Breast epithelium (tissue), 4 donors: Measurements from ENCODE around the gene CAVIN3. TPM values are rescaled to one million over a fixed set of nuclear protein-coding genes. Genes with fewer than 3 reads are reported as not detected.

Experiments used
- DNase-seq, 2 donors: peaks; one replicate each; pipeline ENCODE4 v3.0.0-alpha.2; 2019; ENCODE audit warnings: low spot score in 2 of 2
- H3K27ac ChIP-seq, 2 donors: fragments of 200-600 bp; sonication (generic) in 1 of 2; one replicate each; pipeline ENCODE4 v1.5.1; 2016 to 2019; ENCODE audit warnings: mild to moderate bottlenecking in 1 of 2
- H3K27me3 ChIP-seq, 2 donors: fragments of 200-600 bp; sonication (generic) in 1 of 2; one replicate each; pipeline versions ENCODE4 v1.5.1 to v1.6.0; 2017 to 2019; ENCODE audit warnings: control low read depth in 1 of 2, mild to moderate bottlenecking in 1 of 2
- H3K36me3 ChIP-seq: fragments of 200-600 bp; one replicate; pipeline ENCODE4 v1.5.1; 2019
- H3K4me1 ChIP-seq, 2 donors: fragments of 200-600 bp; sonication (generic); one replicate each; pipeline ENCODE4 v1.5.1; 2016 to 2019; ENCODE audit warnings: control low read depth in 1 of 2
- H3K4me3 ChIP-seq, 3 donors: fragments of 200-600 bp; sonication (generic); 1 replicate in 2 of 3; 2 replicates in 1 of 3; pipeline ENCODE4 v1.5.1; 2016 to 2019; ENCODE audit warnings: mild to moderate bottlenecking in 3 of 3, moderate library complexity in 2 of 3
- H3K9me3 ChIP-seq, 2 donors: fragments of 200-600 bp; sonication (generic) in 1 of 2; one replicate each; pipeline ENCODE4 v1.5.1; 2016 to 2019; ENCODE audit warnings: control low read depth in 1 of 2
- POLR2A ChIP-seq: fragments of 450-650 bp; IDR thresholded peaks from one replicate; pipeline ENCODE4 v1.6.1; 2016; ENCODE audit warnings: antibody characterized with exemption, mild to moderate bottlenecking, moderate library complexity
- POLR2AphosphoS5 ChIP-seq, 3 donors: sonication (generic); formaldehyde crosslinking; IDR thresholded peaks; one replicate each; pipeline ENCODE4 v1.6.1; 2017; ENCODE audit warnings: antibody characterized with exemption in 3 of 3
- intact Hi-C: fragments of 100-400 bp; cut with DNase I; formaldehyde crosslinking; loops from one replicate; pipeline ENCODE4 v1.15.1; 2023; ENCODE audit warnings: low total_unique reads
- total RNA-seq, 3 donors: library from RNA; depleted of rRNA; stranded (reverse); fragments of >200 nt; gene quantifications; one replicate each; pipeline ENCODE4 v1.1.0, GENCODE V29; 2016
- TF ChIP-seq, protein P1 (sequence below), 3 donors: fragments of 450-650 bp; IDR thresholded peaks; one replicate each; pipeline ENCODE4 v1.5.1; 2016 to 2017; ENCODE audit warnings: antibody characterized with exemption in 3 of 3, mild to moderate bottlenecking in 3 of 3, moderate library complexity in 3 of 3

The CAVIN3 gene
- total RNA-seq, 3 donors from 2014 or later, result 53.1 to 130 (median 78.3) TPM

- H3K4me1 ChIP-seq, result no peaks in the 10 kb centered on the region
- no peaks in the 10 kb centered on the region for H3K36me3 ChIP-seq
- H3K9me3 ChIP-seq, result no peaks in the 10 kb centered on the region
- intact Hi-C loops, result no loop called here
- no peak for DNase-seq
- TF ChIP-seq POLR2A, result no peak
- TF ChIP-seq, protein P1, sequence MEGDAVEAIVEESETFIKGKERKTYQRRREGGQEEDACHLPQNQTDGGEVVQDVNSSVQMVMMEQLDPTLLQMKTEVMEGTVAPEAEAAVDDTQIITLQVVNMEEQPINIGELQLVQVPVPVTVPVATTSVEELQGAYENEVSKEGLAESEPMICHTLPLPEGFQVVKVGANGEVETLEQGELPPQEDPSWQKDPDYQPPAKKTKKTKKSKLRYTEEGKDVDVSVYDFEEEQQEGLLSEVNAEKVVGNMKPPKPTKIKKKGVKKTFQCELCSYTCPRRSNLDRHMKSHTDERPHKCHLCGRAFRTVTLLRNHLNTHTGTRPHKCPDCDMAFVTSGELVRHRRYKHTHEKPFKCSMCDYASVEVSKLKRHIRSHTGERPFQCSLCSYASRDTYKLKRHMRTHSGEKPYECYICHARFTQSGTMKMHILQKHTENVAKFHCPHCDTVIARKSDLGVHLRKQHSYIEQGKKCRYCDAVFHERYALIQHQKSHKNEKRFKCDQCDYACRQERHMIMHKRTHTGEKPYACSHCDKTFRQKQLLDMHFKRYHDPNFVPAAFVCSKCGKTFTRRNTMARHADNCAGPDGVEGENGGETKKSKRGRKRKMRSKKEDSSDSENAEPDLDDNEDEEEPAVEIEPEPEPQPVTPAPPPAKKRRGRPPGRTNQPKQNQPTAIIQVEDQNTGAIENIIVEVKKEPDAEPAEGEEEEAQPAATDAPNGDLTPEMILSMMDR (IDR thresholded peaks at IDR 0.05), result no peak
- TF ChIP-seq POLR2AphosphoS5 (IDR thresholded peaks at IDR 0.05), result no peak
- no peak overlapping the region for H3K4me3 ChIP-seq
- no peak overlapping the region for H3K27ac ChIP-seq
- H3K27me3 ChIP-seq, result no peaks in the 10 kb centered on the region
These were observed 31.6 kb upstream of the CAVIN3 start for GRCh38 chr11:6351782-6352382.

- no peaks in the 10 kb centered on the region for H3K9me3 ChIP-seq
- no peak overlapping the region for H3K4me3 ChIP-seq
- H3K4me1 ChIP-seq, result no peaks in the 10 kb centered on the region
- no peaks in the 10 kb centered on the region for H3K36me3 ChIP-seq
- no peak overlapping the region for H3K27ac ChIP-seq
- no peaks in the 10 kb centered on the region for H3K27me3 ChIP-seq
- TF ChIP-seq POLR2A (no peak), POLR2AphosphoS5 (IDR thresholded peaks at IDR 0.05) (no peak)
- TF ChIP-seq, protein P1 (IDR thresholded peaks at IDR 0.05), result no peak
- intact Hi-C loops, result no loop called here
- no peak for DNase-seq
These were observed 30.2 kb upstream of the CAVIN3 start for GRCh38 chr11:6350486-6350885.

GRCh38 chr11:6350043-6350442, 29.7 kb upstream of the CAVIN3 start:
- Histone ChIP-seq H3K4me3 (no peak overlapping the region), H3K36me3 (no peaks in the 10 kb centered on the region), H3K27me3 (no peaks in the 10 kb centered on the region), H3K27ac (no peak overlapping the region), H3K4me1 (no peaks in the 10 kb centered on the region), H3K9me3 (no peaks in the 10 kb centered on the region)
- DNase-seq, result no peak
- intact Hi-C loops, result no loop called here
- TF ChIP-seq POLR2AphosphoS5 (IDR thresholded peaks at IDR 0.05) (no peak), POLR2A (no peak)
- TF ChIP-seq, protein P1 (IDR thresholded peaks at IDR 0.05), result no peak

DNA sequence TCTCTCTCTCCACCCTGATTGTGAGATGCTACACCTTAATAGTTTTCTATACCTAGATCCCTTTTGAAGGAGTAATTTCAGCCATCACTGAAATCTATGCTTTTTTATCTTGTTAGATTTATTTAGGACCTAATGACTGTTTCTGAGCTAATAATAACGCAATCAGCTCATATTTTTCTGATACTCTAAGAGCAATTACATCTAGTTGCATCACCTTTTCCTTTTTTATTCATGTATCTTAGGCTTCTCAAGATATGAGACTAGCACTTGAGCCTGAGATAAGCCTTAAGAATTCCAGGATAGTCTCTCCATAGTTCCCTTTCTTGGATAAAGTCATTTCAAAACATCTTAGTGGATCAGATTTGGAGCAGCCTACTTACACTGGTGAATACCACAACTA, 25.1 kb upstream of the CAVIN3 start:
- intact Hi-C loops, result no loop called here
- Histone ChIP-seq H3K27me3 (no peaks in the 10 kb centered on the region), H3K4me1 (no peaks in the 10 kb centered on the region), H3K27ac (no peak overlapping the region), H3K36me3 (no peaks in the 10 kb centered on the region), H3K4me3 (no peak overlapping the region), H3K9me3 (no peaks in the 10 kb centered on the region)
- no peak for DNase-seq
- TF ChIP-seq POLR2A, result no peak
- TF ChIP-seq, protein P1 (IDR thresholded peaks at IDR 0.05), result no peak
- TF ChIP-seq POLR2AphosphoS5 (IDR thresholded peaks at IDR 0.05), result no peak

DNA sequence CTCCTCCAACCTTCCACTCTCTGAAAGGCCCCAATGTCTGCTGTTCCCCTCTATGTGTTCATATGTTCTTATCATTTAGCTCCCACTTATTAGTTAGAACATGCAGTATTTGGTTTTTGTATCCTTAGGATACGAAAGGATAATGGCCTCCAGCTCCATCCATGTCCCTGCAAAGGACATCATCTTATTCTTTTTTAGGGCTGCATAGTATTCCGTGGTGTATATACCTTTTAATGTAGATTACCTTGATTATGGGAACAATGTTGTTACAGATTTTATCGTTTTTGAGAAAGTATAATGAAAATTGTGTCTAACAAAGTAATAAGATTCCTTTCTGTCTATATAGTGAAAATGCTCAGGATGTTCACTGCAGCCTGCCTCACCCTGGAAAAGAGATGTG, 16.0 kb upstream of the CAVIN3 start:
- intact Hi-C loops, result no loop called here

More for the DNA sequence above, 16.0 kb upstream of the CAVIN3 start:
- Histone ChIP-seq H3K4me1 (no peaks in the 10 kb centered on the region), H3K4me3 (no peak overlapping the region), H3K9me3 (no peaks in the 10 kb centered on the region), H3K36me3 (no peaks in the 10 kb centered on the region), H3K27me3 (no peaks in the 10 kb centered on the region), H3K27ac (no peak overlapping the region)
- DNase-seq, result no peak
- no peak for TF ChIP-seq POLR2AphosphoS5 (IDR thresholded peaks at IDR 0.05)
- TF ChIP-seq POLR2A, result no peak
- TF ChIP-seq, protein P1 (IDR thresholded peaks at IDR 0.05), result no peak
